DMS153 (cell line): ENCODE data around the gene ALOX5.
A peak's percentile ranks its signal among the peaks of the same experiment; 100 is the strongest.
"Not testable (repeated sequence)": the region's sequence is repeated elsewhere in the genome, so short reads cannot be mapped to it uniquely, and the experiment has no call there.

Experiments used
- DNase-seq: peaks from one replicate; lab custom pipeline; 2025; lab: John Stamatoyannopoulos, UW

Gene ALOX5

GRCh38 chr10:45373576-45374349, at the start of gene ALOX5:
Gene ALOX5, plus strand, starts transcription at chr10:45374216. Its CDS starts 64 bp downstream, at chr10:45374280.
- peak; percentile 58 for DNase-seq

DNA sequence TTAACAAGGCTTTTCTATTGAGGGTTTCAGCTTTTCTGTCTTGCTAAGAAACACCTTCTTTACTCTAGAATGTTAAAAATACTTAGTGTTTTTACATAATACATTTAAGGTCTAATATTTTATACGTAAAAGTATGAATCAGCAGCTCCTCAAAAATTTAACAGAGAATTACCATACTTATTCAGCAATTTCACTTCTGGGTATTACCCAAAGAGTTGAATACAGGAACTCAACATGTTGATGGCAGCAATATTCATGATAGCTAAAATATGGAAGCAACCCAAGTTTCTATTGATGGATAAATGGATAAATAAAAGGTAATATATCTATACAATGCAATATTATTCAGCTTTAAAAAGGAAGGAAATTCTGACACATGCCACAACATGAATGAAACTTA, 48.9 kb upstream of the ALOX5 start:
- DNase-seq: no peak

- not testable (repeated sequence) for DNase-seq
Measured at GRCh38 chr10:45326864-45327263, 47.2 kb upstream of the ALOX5 start.

- DNase-seq: not testable (repeated sequence)
Measured at GRCh38 chr10:45331824-45332223, 42.2 kb upstream of the ALOX5 start.

DNA sequence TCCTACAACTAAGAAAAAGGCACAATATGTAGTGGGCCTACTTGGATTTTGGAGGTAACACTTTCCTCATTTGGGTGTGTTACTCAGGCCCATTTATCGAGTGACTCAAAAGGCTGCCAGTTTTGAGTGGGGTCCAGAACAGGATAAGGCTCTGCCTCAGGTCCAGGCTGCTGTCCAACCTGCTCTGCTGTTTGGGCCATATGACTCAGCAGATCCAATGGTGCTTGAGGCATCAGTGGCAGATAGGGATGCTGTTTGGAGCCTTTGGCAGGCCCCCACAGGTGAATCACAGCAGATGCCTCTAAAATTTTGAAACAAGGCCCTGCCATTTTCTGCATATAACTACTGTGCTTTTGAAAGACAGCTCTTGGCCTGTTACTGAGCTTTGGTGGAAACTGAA, 34.1 kb upstream of the ALOX5 start:
- DNase-seq: no peak

GRCh38 chr10:45340420-45340819, 33.6 kb upstream of the ALOX5 start:
- not testable (repeated sequence) for DNase-seq

DNA sequence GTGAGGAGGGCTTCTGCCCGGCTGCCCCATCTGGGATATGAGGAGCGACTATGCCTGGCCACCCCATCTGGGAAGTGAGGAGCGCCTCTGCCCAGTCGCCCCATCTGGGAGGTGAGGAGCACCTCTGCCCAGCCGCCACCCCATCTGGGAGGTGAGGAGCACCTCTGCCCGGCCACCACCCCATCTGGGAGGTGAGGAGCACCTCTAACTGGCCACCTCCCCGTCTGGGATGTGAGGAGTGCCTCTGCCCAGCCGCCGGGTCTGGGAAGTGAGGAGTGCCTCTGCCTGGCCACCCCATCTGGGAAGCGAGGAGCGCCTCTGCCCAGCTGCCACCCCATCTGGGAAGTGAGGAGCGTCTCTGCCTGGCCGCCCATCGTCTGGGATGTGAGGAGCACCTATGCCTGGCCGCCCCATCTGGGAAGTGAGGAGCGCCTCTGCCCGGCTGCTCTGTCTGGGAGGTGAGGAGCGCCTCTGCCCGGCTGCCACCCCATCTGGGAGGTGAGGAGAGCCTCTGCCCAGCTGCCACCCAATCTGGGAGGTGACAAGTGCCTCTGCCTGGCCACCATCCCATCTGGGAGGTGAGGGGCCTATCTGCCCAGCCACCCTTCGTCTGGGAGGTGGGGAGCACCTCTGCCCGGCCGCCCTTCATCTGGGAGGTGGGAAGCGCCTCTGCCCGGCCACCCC, 27.2 kb upstream of the ALOX5 start:
- DNase-seq: not testable (repeated sequence)

- not testable (repeated sequence) for DNase-seq
Measured at GRCh38 chr10:45347464-45347863, 26.6 kb upstream of the ALOX5 start.

GRCh38 chr10:45348196-45348765, 25.7 kb upstream of the ALOX5 start:
- not testable (repeated sequence) for DNase-seq

DNA sequence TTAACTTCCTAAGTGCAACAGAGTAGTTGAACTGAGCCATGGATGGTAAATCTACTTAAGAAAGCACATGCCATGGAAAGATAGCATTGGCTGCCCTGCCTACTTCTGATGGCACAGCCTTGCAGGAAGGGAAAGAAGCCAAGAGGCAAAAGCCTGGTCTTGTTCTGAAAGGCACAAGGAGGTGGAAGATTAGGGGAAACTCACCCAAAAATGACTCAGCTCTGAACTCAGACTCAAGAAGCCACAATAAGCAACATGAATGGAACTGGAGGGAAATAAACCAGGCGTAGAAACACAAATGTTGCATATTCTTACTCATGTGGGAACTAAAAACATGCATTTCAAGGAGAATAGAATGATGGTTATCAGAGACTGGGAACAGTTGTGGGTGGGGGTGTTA, 20.8 kb upstream of the ALOX5 start:
- no peak for DNase-seq

GRCh38 chr10:45354261-45354660, 19.8 kb upstream of the ALOX5 start:
- no peak for DNase-seq

- DNase-seq: no peak
Measured at GRCh38 chr10:45355494-45355893, 18.5 kb upstream of the ALOX5 start.

DNA sequence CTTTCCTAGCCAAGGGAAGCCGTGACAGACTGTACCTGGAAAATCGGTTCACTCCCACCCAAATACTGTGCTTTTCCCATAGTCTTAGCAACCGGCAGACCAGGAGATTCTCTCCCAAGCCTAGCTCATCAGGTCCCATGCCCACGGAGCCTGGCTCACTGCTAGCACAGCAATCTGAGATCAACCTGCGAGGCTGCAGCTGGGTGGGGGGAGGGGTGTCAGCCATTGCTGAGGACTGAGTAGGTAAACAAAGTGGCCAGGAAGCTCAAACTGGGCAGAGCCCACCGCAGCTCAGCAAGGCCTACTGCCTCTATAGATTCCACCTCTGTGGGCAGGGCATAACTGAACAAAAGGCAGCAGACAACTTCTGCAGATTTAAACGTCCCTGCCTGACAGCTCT, 15.1 kb upstream of the ALOX5 start:
- peak; percentile 37 for DNase-seq

DNA sequence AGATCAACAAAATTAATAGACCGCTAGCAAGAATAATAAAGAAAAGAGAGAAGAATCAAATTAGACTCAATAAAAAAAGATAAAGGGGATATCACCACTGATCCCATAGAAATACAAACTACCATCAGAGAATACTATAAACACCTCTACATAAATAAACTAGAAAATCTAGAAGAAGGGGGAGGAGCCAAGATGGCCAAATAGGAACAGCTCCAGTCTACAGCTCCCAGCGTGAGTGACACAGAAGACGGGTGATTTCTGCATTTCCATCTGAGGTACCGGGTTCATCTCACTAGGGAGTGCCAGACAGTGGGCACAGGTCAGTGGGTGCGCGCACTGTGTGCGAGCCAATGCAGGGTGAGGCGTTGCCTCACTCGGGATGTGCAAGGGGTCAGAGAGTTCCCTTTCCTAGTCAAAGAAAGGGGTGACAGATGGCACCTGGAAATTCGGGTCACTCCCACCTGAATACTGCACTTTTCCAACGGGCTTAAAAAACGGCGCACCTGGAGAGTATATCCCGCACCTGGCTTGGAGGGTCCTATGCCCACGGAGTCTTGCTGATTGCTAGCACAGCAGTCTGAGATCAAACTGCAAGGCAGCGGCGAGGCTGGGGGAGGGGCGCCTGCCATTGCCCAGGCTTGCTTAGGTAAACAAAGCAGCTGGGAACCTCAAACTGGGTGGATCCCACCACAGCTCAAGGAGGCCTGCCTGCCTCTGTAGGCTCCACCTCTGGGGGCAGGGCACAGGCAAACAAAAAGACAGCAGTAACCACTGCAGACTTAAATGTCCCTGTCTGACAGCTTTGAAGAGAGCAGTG, 11.8 kb upstream of the ALOX5 start:
- peak; percentile 16 for DNase-seq

GRCh38 chr10:45367643-45368042, 6.4 kb upstream of the ALOX5 start:
- DNase-seq: not testable (repeated sequence)

DNA sequence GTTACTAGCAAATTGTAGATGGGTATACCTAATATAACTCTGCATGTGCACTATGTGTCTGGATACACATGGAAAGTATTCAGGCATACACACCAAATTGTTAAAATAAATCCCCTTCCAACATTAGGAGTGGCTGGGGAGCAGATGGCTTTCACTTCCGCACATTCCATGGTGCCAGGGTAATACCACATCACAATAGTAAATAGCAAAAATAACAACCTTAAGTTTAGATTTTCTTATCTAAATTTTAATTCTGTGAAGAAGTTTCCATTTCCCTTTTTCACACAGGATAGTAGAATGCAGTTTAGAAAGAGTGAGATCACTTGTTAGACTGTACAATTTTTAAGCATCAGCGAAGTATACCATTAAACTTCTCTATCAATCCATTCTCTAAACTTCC, 5.8 kb upstream of the ALOX5 start:
- DNase-seq: no peak

DNA sequence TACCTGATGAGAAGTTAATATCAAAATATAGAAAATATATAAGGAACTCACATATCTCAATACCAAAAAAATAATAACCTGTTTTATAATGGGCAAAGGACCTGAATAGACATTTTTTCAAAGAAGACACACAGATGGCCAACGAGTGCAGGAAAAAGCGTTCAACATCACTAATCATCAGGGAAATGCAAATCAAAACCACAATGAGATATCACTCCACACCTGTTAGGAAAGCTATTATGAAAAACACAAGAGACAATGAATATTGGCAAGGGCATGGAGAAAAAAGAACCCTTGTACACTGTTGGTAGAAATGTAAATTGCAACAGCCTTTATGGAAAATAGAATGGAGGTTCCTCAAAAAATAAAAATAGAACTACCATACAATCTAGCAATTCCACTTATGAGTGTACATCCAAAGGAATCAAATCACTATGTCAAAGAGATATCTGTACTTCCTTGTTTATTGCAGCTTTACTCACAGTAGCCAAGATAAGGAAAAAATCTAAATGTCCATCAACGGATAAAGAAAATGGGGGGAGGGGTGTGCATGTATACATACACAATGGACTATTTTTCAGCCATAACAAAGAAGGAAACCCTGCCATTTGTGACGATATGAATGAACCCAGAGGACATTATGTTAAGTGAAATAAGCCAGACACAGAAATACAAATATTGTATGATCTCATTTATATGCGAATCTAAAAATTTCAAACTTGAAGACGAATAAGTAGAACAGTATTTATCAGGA, 3.6 kb upstream of the ALOX5 start:
- DNase-seq: no peak

DNA sequence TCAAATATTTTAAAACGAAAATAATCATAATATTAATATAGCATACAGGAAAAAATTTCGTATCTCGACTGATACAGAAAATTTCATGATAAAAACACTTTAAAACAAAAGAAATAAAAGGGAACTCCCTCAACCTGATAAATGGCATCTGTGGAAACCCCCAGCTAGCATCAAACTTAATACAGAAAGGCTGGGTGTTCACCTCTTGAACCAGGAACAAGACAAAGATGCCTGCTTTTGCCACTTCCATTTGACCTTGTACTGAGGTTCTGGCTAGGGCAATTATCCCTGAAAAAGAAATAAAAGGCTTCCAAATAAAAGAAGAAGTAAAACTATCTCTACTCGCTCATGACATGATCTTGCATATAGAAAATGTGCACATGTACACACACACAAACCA, 2.5 kb upstream of the ALOX5 start:
- no peak for DNase-seq

- no peak for DNase-seq
Measured at GRCh38 chr10:45372251-45372951, 1.6 kb upstream of the ALOX5 start.

DNA sequence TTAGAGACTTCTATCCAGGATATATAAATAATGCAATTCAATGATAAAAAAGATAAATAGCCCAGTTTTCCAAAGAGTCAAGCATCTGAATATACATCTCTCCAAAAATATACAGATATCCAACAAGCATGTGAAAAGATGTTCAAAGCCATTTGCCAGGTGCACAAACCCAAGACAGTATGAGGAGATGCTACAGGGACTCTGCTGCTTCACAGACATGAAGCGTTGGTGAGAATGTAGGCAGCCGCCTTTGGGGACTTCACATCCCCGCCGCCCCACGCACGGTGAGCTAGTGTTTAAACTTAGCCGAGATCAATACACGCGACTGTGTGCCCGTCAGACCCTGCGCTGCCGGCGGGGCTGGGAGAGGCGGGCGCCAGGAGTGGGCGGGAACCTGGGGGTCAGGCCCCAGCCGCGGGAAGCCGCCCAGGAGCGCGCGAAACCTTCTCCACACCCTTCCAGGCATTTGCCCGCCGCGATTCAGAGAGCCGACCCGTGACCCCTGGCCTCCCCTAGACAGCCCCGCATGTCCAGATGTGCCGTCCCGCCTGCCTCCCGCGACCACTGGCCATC, 927 bp upstream of the ALOX5 start:
- DNase-seq: no peak
